Heart left ventricle (tissue), 16 donors: Measurements from ENCODE around the gene ARAP3. TPM values are rescaled to one million over a fixed set of nuclear protein-coding genes. Genes with fewer than 3 reads are reported as not detected.

Experiments
- ATAC-seq, 4 donors: fragments of 200-7000 bp; cut with Tn5 transposase; one replicate each; pipeline ENCODE4 v1.9.1; 2020 to 2022; ENCODE audit warnings: moderate library complexity in 4 of 4, mild to moderate bottlenecking in 3 of 4, moderate number of reproducible peaks in 1 of 4
- DNase-seq, 5 donors: peaks; one replicate each; pipeline ENCODE4 v3.0.0-alpha.2; 2020
- H3K27ac ChIP-seq, 12 donors: fragments of 200-600 bp; sonication (generic) in 4 of 12; one replicate each; pipeline versions ENCODE4 v1.5.0 to v1.8.0; 2016 to 2022; ENCODE audit warnings: mild to moderate bottlenecking in 2 of 12
- H3K27me3 ChIP-seq, 9 donors: fragments of 200-600 bp; sonication (generic) in 2 of 9; one replicate each; pipeline versions ENCODE4 v1.5.1 to v1.8.0; 2016 to 2022; ENCODE audit warnings: mild to moderate bottlenecking in 3 of 9
- H3K36me3 ChIP-seq, 9 donors: fragments of 200-600 bp; sonication (generic) in 2 of 9; one replicate each; pipeline versions ENCODE4 v1.5.0 to v1.8.0; 2018 to 2022; ENCODE audit warnings: mild to moderate bottlenecking in 2 of 9
- H3K4me1 ChIP-seq, 12 donors: fragments of 200-600 bp; sonication (generic) in 4 of 12; one replicate each; pipeline versions ENCODE4 v1.5.0 to v1.8.0; 2016 to 2022; ENCODE audit warnings: mild to moderate bottlenecking in 3 of 12
- H3K4me3 ChIP-seq, 12 donors: fragments of 200-600 bp; sonication (generic) in 4 of 12; one replicate each; pipeline versions ENCODE4 v1.5.0 to v1.8.0; 2017 to 2022; ENCODE audit warnings: mild to moderate bottlenecking in 9 of 12, moderate library complexity in 4 of 12
- H3K9me3 ChIP-seq, 12 donors: fragments of 200-600 bp; sonication (generic) in 4 of 12; one replicate each; pipeline versions ENCODE4 v1.5.0 to v1.8.0; 2016 to 2022; ENCODE audit warnings: mild to moderate bottlenecking in 1 of 12
- CTCF ChIP-seq, 12 donors: fragments of 200-600 bp; sonication (generic) in 4 of 12; IDR thresholded peaks; one replicate each; pipeline versions ENCODE4 v1.5.0 to v1.8.0; 2018 to 2022; ENCODE audit warnings: antibody characterized with exemption in 12 of 12, mild to moderate bottlenecking in 5 of 12
- POLR2A ChIP-seq, 2 donors: fragments of 450-650 bp; IDR thresholded peaks; one replicate each; pipeline ENCODE4 v1.6.1; 2017; ENCODE audit warnings: antibody characterized with exemption in 2 of 2, mild to moderate bottlenecking in 2 of 2, moderate library complexity in 2 of 2
- WGBS, 4 donors: extraction: QIAGEN DNeasy Blood & Tissue Kit in 2 of 4; methylation state at CpG; one replicate each; pipeline versions ENCODE4 v1.1.5 to v1.1.7; 2013 to 2018; 5-methylcytosine and 5-hydroxymethylcytosine counted together
- intact Hi-C, 10 donors: fragments of 100-400 bp; cut with DNase I; formaldehyde crosslinking; loops; one replicate each; pipeline versions ENCODE4 v1.11.1 to v1.14.2; 2022
- polyA plus RNA-seq, 2 donors: library from polyadenylated mRNA; stranded (reverse); fragments of 200-250 nt; gene quantifications; one replicate each; pipeline ENCODE4 v1.2.3, GENCODE V29; 2013
- total RNA-seq, 9 donors: library from RNA; depleted of rRNA in 2 of 9; stranded (reverse); fragments of >200 nt in 2 of 9; fragmentation: NEBNext Ultra II Directional in 3 of 9; extraction: Animal tissue kit (Norgen Biotek cat#: 25700) in 3 of 9; gene quantifications; one replicate each; pipeline versions ENCODE4 v1.1.0 to v1.2.4, GENCODE V29; 2016 to 2023
- donor health status: ischemic (EF 13 %, LVEDD 7.1; RV severe dilation, severe dysfunction).
- donor health status: healthy with polysubstance abuse.
- donor health status: DM: no; HTN: yes; CAD: no.
- donor health status: DM: no; HTN: no; CAD: no.
- donor health status: ischemic (EF 25% LVEDD 6.9; RV normal size, moderate dysfunction).
- donor health status: ischemic (EF 25% LVEDD 5.7; RV mildly dilated, moderate dysfunction).
- donor health status: healthy.
- donor health status: DM: yes; HTN: yes; CAD: no.
- donor health status: ischemic (EF 35%, LVEDD 5.7; RV mildly dilated, moderate dysfunction).
- donor health status: nonischemic (EF 11% LVEDD 7.7; RV severe dilation, severe dysfunction).
- donor health status: DM: yes; HTN: yes; CAD: no.
- donor health status: PGD.
- donor health status: ischemic (EF 29% LVEDD 5.4; RV normal size, mild dysfunction).
- donor health status: nonischemic (EF 23%, LVEDD 6.1; RV moderate dilation, normal function).

The ARAP3 gene
- total and polyA plus RNA-seq, 11 donors: 8.9 to 20.5 (median 13.8) TPM

DNA sequence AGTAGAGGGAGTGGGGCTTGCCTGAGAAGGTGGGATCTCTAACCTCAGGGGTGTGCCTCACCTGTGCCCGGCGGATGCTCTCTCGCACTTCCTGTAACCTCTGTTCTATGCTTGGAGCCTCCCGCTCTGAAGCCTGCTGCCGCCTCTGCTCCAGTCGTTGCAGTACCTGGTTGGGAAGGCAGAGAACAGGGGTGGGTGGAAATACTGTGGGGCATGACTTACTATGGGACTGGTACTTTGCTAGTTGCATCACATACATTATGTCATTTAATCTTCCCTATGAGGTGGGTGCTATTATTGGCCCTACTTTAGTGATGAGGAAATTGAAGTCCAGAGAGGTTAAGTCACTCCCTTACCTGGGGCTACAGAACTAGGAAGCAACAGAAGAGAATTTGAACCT lies 36.0 kb downstream of the ARAP3 start:
- 90 to 93% (median 92%) methylated on average over 6 of the region's 6 CpGs for WGBS, 4 donors
- H3K4me1 ChIP-seq: peaks cover 0 to 12% (median 5%) of the 10 kb centered on the region in 12 donors
- H3K27ac ChIP-seq: no peak overlapping the region
- intact Hi-C loops: no loop called here
- no peak for DNase-seq
- TF ChIP-seq CTCF (IDR thresholded peaks at IDR 0.05) (no peak), POLR2A (IDR thresholded peaks at IDR 0.05) (no peak)
- H3K27me3 ChIP-seq: no peaks in the 10 kb centered on the region
- ATAC-seq: no peak
- H3K9me3 ChIP-seq: no peaks in the 10 kb centered on the region
- peaks cover 0 to 54% (median 12%) of the 10 kb centered on the region in 9 donors for H3K36me3 ChIP-seq
- no peak overlapping the region for H3K4me3 ChIP-seq

GRCh38 chr5:141641634-141642267 lies 40.3 kb downstream of the ARAP3 start:
- TF ChIP-seq POLR2A (IDR thresholded peaks at IDR 0.05): no peak
- no peak for TF ChIP-seq CTCF (IDR thresholded peaks at IDR 0.05)
- no peaks in the 10 kb centered on the region for H3K9me3 ChIP-seq
- no peaks in the 10 kb centered on the region for H3K27me3 ChIP-seq
- WGBS, 4 donors: 89 to 92% (median 89%) methylated on average over 2 of the region's 2 CpGs
- intact Hi-C loops: no loop called here
- no peak for DNase-seq
- H3K4me3 ChIP-seq: no peak overlapping the region
- H3K4me1 ChIP-seq: peaks cover 0 to 15% (median 8%) of the 10 kb centered on the region in 12 donors
- no peak overlapping the region for H3K27ac ChIP-seq
- no peak for ATAC-seq
- H3K36me3 ChIP-seq: peaks cover 0 to 41% (median 11%) of the 10 kb centered on the region in 9 donors

- DNase-seq (no peak), ATAC-seq (no peak)
- Histone ChIP-seq H3K9me3 (no peaks in the 10 kb centered on the region), H3K4me3 (no peak overlapping the region), H3K27ac (no peak overlapping the region), H3K4me1 (peaks cover 2 to 20% (median 13%) of the 10 kb centered on the region in 12 donors), H3K27me3 (no peaks in the 10 kb centered on the region), H3K36me3 (peaks cover 0 to 31% (median 5%) of the 10 kb centered on the region in 9 donors)
- 88 to 93% (median 90%) methylated on average over 9 of the region's 9 CpGs for WGBS, 4 donors
- no peak for TF ChIP-seq POLR2A (IDR thresholded peaks at IDR 0.05)
- TF ChIP-seq CTCF (IDR thresholded peaks at IDR 0.05): no peak
- intact Hi-C loops: no loop called here
Measured at GRCh38 chr5:141640698-141641097, 41.3 kb downstream of the ARAP3 start.

DNA sequence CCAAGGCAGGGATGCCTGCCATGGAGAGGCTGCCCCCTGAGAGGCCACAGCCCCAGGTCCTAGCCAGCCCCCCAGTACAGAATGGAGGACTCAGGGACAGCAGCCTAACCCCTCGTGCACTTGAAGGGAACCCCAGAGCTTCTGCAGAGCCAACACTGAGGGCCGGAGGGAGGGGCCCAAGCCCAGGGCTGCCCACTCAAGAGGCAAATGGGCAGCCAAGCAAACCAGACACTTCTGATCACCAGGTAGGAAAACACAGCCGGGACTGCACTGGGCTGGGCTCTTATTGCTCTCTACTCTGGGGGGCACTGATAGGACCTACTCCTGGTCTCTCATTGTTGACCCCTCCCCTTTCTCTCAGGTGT lies 42.0 kb downstream of the ARAP3 start:
- Histone ChIP-seq H3K4me3 (no peak overlapping the region), H3K27ac (no peak overlapping the region), H3K4me1 (peaks cover 3 to 27% (median 19%) of the 10 kb centered on the region in 12 donors), H3K27me3 (no peaks in the 10 kb centered on the region), H3K9me3 (no peaks in the 10 kb centered on the region), H3K36me3 (peaks cover 0 to 24% (median 1%) of the 10 kb centered on the region in 9 donors)
- TF ChIP-seq POLR2A (IDR thresholded peaks at IDR 0.05) (no peak), CTCF (IDR thresholded peaks at IDR 0.05) (no peak)
- ATAC-seq (no peak), DNase-seq (no peak)
- intact Hi-C loops: no loop called here
- WGBS, 4 donors: 83 to 95% (median 88%) methylated on average over 1 to 3 of the region's 3 CpGs
